GM03348 (cell line): ENCODE results near the gene EGFR.
"Not testable (repeated sequence)": the region's sequence is repeated elsewhere in the genome, so short reads cannot be mapped to it uniquely, and the experiment has no call there.

Source experiments
- DNase-seq: peaks from one replicate; pipeline ENCODE4 v3.0.0; 2012; ENCODE audit warnings: low spot score

Gene EGFR

DNA sequence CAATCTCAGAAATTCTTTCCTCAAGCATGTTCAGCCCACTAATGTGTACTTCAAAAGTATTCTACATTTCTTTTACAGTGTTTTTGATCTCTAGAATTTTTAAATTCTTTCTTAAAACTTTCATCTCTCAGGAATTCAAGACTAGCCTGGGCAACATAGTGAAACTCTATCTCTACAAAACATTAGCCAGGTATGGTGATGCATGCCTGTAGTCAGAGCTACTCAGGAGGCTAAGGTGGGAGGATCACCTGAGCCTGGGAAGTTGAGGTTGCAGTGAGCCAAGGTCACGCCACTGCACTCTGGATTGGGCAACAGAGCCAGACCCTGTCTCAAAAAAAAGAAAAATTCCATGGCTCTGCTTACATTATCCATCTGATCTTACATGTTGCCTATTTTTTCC, 5.0 kb upstream of the EGFR start:
- no peak for DNase-seq

DNA sequence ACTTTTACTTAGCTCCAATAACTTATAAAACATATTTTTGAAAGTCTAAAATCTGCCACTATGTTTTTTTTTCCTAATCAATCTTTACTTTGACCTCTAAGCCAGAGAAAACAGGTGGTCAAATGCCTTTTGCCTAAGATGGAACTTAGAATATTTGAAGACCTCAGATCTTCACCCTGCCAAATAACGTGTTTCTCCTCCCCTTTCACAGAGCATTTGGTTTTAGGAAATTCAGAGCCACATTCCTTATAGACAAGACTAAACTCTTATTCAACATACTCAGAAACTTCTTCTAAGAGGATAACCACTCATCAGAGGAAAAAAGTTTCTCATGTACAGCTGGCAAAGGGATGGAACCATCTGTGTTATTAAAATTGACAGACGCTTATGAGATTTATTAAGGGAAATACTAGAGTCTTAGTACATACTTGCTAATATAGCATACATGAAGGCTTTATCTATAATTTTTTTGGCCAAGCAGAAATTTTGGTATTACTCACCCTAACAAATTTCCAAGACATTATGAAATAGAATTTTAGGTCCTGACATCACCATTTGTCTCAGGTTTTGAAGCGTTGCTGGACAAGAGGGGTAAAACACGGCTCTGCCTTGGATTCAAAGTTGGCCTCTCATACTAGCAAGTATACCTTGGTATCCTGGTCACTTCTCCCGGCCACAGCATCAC, 2.6 kb upstream of the EGFR start:
- DNase-seq = no peak

DNA sequence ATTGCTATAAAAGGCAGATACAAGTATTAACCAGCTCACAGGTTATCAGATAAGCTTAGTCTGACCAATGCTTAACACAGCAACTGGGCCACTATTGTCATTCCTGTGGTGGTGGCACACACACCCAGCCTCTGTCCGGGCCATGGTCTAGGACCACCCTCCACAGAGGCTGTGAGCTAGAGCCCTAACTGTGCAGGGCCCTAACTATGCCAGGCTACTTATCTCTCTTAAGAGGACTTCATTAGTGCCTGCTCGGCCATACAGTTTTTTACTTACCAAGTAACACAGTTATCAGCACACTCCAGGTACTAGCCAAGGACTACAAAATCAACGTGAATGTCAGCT, 2.1 kb upstream of the EGFR start:
- no peak for DNase-seq

DNA sequence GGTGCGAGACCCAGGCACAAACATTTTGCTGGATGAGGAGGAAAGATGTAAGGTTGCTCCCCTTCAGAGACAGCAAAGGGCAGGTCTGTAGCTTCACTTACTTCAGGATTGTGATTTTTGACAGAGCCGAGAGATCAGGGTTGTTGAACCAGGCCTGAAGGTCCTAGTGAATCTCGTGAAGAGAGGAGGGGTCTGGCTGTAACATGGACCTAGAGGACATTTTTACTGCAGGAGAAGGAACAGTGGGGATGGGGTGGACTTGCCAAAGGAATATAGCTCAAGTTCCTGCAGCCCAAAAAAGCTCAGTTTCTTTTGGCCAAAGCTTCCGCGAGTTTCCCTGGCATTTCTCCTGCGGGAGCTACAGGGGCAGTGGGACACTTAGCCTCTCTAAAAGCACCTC, 976 bp upstream of the EGFR start:
- no peak for DNase-seq

DNA sequence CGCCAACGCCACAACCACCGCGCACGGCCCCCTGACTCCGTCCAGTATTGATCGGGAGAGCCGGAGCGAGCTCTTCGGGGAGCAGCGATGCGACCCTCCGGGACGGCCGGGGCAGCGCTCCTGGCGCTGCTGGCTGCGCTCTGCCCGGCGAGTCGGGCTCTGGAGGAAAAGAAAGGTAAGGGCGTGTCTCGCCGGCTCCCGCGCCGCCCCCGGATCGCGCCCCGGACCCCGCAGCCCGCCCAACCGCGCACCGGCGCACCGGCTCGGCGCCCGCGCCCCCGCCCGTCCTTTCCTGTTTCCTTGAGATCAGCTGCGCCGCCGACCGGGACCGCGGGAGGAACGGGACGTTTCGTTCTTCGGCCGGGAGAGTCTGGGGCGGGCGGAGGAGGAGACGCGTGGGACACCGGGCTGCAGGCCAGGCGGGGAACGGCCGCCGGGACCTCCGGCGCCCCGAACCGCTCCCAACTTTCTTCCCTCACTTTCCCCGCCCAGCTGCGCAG, 424 bp downstream of the EGFR start:
- peak; percentile 77 for DNase-seq

DNA sequence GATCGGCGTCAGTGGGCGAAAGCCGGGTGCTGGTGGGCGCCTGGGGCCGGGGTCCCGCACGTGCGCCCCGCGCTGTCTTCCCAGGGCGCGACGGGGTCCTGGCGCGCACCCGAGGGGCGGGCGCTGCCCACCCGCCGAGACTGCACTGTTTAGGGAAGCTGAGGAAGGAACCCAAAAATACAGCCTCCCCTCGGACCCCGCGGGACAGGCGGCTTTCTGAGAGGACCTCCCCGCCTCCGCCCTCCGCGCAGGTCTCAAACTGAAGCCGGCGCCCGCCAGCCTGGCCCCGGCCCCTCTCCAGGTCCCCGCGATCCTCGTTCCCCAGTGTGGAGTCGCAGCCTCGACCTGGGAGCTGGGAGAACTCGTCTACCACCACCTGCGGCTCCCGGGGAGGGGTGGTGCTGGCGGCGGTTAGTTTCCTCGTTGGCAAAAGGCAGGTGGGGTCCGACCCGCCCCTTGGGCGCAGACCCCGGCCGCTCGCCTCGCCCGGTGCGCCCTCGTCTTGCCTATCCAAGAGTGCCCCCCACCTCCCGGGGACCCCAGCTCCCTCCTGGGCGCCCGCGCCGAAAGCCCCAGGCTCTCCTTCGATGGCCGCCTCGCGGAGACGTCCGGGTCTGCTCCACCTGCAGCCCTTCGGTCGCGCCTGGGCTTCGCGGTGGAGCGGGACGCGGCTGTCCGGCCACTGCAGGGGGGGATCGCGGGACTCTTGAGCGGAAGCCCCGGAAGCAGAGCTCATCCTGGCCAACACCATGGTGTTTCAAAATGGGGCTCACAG, 1.1 kb downstream of the EGFR start:
- DNase-seq = peak; percentile 65

DNA sequence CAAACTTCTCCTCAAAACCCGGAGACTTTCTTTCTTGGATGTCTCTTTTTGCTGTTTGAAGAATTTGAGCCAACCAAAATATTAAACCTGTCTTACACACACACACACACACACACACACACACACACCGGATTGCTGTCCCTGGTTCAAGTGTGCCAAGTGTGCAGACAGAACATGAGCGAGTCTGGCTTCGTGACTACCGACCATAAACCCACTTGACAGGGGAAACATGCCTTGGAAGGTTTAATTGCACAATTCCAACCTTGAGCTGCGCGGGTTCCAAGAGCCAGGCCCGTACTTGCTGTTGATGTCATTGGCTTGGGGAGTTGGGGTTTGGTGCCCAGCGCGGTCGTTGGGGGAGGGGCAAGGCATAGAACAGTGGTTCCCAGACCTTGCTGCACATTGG, 1.7 kb downstream of the EGFR start:
- peak; percentile 36 for DNase-seq

DNA sequence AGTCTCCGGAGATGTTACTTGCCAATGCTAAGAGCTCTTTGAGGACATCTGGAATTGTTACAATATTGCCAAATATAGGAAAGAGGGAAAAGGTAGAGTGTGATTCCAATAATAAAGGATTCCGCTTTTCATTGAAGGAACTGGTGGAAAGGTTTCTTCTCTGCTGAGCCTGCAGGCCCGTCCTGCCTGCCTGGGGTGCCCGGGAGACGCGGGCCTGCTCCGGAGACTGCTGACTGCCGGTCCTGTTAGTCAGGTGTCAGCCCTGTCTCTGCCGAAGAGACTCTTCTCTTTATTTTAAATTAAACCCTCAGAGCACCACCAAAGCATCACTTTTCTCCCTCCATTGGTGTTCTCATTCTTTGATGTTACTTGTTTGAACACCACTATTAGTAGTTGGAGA, 2.2 kb downstream of the EGFR start:
- DNase-seq = no peak

DNA sequence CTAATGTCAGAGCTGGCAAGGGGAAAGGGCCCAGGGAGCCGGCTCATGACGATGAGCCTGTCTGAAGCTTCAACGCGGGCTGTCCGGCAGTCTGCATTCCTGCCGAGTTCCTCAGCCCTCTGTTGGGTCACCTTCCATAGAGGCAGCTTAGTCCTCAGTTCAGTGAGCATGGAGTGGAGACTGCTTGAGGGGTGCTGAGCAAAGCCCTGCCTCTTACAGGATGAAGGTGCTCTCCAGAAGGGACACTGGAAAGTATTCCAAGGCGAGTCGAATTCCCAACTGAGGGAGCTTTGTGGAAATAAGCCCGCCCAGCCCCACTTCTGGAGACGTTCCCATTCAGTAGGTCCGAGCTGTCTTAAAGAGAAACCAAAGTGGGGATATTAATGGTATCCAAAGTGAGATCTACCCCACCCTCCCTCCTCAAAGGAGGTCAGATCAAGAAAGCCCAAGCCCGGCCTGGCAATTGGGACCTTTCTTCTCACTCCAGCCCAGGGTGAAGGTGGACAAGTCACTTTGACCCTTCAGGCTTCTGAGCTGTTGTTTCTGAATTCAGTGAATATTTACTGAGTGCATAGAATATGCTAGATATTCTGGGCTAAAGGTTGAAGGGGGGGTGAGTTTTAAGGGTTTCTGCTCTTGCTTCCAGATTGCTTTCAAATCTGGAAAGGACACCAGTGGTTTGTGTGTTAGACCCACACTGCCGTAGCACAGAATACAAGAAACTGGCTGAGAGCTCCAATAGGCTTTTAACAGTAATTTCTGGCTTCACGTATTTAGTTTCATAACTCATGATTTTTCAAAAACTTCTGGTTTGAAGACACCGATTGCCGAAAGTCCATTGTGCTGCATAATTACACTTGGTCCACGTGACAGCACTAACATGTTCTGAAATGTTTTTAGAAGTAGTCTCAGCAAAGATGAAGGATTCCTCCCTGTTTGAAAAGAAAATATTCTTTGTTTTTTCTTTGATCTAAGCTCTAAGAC, 3.5 kb downstream of the EGFR start:
- DNase-seq = peak; percentile 70

DNA sequence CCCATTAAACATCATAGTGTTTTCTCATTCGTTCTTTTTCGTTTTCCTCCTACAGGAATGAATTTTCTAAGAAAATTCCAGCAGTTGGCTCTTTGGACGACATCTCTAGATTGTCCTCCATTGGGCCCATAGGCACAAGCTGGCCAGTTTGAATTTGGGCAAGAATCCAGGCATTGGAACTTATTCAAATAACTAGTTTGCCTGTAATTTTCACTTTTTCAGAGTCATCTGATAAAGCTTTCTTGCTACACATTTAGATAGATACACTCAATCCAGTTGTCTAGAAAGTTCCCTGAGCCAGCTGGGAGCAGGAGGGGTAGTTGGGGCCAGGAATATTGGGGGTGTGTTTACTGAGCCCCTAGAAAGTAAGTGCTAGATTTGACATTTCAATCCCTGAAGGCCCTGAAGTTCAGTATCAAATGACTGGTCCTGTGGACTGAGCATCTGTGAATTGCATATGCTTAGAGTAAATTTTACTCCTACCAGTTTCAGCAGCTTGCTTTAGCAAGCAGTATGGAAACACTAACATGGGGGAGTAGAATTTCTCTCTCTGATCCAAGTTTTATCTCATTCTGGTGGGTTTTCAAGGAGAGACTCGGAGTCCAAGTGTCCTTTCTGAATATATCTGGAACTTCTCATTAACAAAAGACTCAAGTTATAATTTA, 5.2 kb downstream of the EGFR start:
- no peak for DNase-seq

DNA sequence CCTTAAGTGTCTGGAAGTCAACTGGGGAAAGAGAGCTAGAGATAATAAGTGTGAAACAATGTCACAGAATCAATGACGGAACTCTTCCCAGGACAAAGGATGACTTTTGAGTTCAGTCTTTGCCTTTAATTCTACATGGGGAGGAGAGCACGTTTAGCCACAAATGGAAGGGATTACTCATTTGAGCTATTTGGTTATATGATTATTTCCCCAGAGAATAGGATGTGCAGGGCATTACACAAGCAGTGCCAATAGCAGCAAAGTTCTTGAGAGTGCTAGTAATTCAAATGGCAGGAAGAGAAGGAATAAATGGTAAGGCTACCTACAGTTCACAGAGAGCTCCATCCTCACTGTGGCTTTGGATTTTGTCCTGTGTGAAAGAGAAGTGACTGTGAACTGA, 6.0 kb downstream of the EGFR start:
- DNase-seq = peak; percentile 62

DNA sequence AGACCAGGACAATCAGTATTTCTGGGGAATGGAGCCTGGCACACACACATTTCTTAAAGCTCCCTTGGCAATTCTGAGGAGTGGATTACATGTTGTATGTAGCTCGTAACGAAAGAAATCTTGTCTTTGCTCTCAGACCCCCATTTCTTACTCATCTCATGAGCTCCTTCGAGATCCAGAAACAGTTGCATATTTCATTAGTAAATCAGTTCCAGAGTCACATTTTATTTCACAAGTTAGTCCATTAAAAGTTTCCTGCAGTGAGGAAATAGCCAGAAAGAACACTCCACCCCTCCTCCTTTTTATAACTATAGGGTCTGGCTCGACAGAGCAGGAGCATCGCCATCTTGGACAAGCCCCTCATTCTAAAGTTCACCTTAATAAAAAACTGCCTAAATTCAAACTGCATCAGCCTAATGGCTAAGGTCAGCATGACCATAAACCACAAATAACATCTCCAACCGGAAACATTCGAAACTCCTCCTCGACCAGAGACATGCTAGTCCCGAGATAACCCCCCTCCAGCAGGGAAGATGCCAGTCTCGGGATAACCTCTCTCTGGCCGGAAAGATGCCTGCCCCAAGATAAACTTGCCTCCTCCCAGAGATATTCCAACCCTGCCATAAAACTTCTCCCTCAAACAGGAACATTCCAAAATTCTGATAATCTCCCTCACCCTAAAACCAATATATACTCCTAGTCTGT, 7.4 kb downstream of the EGFR start:
- peak; percentile 46 for DNase-seq

DNA sequence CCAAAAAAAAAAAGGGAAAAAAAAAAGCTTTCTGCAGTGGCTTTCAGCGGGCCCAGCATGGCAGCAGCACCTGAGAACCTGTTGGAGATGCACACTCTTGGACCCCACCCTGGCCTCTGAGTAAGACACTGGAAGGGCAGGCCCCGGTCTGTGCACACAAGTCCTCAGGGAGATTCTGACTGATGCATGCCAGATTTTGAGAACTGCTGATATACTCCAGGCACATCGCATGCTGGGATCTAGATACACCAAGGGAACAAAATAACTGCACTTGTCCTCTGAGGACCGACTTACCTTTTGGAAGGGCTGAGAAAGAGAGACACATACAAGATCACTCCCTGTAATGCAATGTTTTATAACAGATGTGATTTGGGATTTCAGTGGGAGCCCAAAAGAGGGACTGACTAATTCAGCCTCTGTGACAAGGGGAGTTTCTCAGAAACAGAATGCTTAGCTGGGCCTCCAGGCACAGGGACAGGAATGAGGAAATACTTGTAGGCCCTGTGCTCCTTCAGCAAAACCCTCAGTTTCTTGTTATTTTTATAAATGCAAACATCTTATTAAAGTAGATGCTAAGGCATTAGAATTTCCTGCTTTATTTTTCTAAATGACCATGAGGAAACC, 8.2 kb downstream of the EGFR start:
- DNase-seq = peak; percentile 52

DNA sequence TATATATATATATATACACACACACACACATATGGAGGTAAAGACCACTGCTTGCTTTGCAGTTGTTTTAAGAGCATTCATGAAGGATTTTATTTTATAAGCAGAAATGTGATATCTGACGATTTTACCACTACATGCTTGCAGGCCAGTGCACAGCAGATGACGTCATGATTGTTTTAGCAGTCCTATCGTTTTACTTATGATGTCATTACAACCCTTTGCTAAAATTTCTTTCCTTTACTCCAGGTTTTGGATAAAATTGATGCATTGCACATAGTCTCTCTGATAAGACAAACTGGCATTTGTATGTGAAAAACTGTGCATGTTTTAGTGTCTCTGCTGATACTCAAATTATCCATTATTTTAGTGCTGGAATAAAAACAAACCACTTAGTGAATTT, 9.2 kb downstream of the EGFR start:
- no peak for DNase-seq

DNA sequence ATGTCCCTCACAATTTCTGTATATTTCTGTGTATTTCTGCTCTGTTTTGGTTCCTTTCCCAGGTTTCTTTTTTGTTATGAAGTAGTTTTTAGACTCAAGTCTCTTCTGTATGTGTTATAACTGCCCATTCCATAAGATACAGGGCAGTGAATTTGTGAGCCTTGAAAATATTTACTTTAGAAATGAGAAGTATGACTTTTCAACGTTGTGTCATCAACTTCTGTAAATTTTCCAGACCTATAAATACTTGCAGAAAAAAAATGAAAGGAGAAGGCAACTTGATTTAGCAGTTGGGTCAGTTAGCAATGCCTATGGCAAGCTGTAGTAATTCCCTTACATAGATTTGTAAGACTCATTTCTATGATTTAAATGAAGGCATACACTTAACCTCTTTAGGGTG, 11.5 kb downstream of the EGFR start:
- no peak for DNase-seq

DNA sequence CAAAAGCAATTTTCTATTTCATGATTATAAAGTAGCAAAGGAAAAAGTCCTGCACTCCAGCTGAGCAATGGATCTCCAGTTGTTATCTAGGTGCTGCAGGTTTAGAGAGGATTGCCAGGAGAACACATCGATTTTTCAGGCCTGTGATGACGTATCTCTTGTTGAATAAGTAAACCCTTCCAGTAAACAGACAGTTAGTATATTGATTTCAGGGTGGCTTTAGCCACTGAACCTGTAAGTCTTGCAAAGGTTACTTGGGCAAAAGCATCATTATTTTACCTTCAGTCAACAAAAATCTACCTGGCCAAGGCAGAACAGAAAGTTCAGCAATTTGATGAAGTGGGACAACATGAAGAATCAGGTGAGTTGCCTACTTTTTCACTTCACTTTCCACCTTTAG, 12.3 kb downstream of the EGFR start:
- DNase-seq = no peak

DNA sequence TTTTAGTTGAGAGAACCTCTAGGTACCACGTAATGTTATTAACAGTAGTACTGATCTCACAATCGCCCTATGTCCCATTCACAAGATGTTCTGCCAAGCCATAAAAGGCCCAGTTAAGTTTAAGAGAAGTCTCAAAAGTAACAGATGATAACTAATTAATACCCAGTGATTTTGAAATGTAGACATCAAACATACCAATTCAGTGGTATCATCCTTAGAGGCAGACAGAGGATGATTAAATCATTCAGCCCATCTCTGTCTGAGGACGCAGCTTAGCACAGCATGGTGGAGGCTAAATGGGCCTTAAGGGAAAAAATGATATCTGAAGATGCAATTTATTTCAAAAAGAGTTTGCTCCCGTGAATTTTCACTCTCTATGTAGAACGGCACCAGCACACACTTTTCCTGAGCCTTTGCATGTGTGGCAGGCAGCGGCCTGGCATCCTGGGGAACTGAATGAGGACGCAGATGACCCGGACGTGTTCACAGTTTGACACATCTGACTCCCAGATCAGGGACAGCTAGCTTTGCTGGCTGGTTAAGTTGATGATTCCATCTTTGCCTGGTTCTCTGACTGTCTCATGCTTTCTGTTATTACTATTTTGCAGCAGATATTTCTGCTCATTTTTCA, 13.4 kb downstream of the EGFR start:
- peak; percentile 43 for DNase-seq

DNA sequence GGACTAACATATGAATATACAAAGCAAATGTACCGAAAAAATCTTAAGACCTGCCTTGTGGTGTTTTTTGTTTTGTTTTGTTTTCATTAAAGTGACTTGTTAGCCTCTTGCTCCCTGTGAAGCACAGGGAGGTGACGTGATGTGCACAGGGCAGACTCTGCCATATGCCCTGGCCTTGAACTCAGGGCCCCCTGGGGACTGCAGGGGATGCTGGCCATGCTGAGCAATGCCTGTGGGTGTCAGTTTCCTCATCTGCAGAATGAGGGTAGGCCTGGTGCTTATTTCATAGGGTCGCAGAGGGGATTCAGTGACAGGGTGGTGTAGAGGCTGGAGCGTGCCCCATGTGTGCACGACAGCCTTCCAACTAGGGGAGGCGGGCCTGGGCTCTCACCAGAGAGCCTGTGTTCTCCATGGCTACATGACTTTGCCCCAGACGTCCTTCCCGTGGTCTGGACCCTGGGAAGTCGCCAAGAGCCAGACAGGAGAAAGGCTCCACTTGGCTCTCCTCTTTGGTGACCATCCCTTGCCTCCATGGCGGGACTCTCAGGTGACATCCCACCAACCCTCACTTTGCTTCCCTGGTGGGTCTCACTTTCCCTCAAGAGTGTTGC, 14.5 kb downstream of the EGFR start:
- DNase-seq = no peak

DNA sequence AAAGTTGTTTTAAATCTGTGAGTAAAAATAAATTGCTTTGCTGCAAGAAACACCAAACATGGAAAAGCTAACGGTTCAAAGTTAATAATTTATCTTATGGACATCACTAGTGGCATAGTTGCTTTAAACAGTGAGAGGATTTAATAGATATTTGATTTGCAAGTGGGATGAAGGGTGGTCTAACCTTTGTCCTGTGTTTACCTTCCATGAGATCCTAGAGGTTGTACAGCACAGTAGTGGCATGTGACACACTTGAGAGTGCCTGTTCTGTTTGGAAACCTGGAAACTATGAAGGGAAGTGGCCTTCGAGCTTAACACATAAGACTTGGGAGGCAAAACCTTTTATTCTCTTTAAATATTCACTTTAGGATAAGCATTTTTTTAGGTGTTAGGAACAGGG, 16.0 kb downstream of the EGFR start:
- no peak for DNase-seq

DNA sequence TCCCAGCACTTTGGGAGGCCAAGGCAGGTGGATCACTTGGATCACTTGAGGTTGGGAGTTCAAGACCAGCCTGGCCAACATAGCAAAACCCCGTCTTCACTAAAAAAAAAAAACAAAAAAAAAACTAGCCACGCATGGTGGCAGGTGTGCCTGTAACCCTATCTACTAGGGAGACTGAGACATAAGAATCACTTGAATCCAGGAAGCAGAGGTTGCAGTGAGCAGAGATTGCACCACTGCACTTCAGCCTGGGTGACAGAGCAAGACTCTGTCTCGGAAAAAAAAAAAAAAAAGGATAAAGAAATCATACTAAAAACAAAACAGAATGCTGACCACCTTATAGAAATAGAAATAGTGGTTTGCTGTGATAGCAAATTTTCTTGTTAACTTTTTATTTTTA, 16.6 kb downstream of the EGFR start:
- not testable (repeated sequence) for DNase-seq
